HT-29 (cell line): ENCODE data around the gene UBL7. TPM values are rescaled to one million over a fixed set of nuclear protein-coding genes. Genes with fewer than 3 reads are reported as not detected.
A peak's percentile ranks its signal among the peaks of the same experiment; 100 is the strongest.
"Not testable (repeated sequence)": the region's sequence is repeated elsewhere in the genome, so short reads cannot be mapped to it uniquely, and the experiment has no call there.

Experiments used
- DNase-seq: peaks from one replicate; pipeline ENCODE4 v3.0.0-alpha.2; 2015; ENCODE audit warnings: low spot score
- total RNA-seq: library from RNA; depleted of rRNA; stranded (reverse); fragments of >200 nt; shearing (Covaris generic); gene quantifications from 2 replicates; pipeline ENCODE4 v1.2.3, GENCODE V29; 2014; rRNA removed

UBL7 gene, protein sequence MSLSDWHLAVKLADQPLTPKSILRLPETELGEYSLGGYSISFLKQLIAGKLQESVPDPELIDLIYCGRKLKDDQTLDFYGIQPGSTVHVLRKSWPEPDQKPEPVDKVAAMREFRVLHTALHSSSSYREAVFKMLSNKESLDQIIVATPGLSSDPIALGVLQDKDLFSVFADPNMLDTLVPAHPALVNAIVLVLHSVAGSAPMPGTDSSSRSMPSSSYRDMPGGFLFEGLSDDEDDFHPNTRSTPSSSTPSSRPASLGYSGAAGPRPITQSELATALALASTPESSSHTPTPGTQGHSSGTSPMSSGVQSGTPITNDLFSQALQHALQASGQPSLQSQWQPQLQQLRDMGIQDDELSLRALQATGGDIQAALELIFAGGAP
- total RNA-seq, result 45.1 and 57.1 TPM in 2 replicates

DNA sequence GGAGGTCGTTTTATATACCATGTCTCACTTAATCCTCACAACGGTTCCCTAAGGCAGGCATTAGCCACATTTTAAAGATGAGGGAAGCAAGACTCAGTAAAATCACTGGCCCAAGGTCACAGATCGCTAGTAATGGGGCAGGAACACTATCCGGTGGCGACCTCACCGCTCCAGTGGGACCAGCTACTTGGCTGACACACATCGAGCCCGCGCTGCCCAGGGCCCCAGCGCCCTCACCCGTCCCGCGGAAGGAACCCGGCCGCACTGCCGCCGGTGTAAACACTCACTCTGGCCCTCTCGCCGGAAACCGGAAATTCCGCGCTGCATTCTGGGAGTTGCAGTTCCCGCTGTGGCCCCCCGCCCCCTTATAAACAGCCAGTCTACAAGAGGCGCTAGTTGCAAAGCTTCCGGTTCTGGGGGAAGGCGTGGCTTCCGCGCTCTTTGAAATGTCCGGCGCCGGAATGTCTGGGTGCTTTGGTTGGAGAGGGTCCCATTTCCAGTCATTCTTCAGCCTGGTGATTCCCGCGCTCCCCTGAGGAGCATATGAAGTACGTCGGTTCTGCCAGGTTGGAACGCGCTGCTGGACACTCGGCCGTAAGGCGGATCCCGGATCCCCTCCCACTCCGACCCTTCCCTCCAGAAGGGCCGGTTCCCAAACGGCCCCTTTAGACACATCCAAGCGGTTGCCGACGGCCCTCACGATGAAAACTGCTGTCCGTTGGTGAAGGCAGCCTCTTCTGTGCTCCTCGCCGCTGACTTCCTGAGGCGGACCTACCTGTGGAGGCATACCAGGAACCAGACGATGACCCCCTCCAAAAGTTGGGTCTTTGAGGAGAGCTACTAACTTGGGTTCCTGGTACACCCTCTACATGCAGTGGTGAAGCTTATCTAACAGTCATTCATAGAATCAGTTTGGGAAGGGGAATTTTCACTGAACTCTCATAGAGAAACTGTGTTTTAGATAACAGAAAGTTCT lies at the start of gene UBL7:
Gene UBL7, minus strand, starts transcription at position 290 of the 976 bp plus-strand sequence. CDS start 2,293 bp downstream, outside the sequence.
- peak; percentile 98 for DNase-seq

DNA sequence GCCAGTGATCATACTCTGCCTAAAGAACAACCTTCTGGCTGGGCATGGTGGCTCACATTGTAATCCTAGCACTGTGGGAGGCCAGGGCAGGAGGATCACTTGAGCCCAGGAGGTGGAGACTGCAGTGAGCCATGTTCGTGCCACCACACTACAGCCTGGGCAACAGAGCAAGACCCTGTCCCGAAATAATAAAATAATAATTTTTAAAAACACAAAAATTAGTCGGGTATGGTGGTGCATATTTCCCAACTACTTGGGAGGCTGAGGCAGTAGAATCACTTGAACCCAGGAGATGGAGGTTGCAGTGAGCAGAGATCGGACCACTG lies 45.5 kb upstream of the UBL7 start:
- no peak for DNase-seq

DNA sequence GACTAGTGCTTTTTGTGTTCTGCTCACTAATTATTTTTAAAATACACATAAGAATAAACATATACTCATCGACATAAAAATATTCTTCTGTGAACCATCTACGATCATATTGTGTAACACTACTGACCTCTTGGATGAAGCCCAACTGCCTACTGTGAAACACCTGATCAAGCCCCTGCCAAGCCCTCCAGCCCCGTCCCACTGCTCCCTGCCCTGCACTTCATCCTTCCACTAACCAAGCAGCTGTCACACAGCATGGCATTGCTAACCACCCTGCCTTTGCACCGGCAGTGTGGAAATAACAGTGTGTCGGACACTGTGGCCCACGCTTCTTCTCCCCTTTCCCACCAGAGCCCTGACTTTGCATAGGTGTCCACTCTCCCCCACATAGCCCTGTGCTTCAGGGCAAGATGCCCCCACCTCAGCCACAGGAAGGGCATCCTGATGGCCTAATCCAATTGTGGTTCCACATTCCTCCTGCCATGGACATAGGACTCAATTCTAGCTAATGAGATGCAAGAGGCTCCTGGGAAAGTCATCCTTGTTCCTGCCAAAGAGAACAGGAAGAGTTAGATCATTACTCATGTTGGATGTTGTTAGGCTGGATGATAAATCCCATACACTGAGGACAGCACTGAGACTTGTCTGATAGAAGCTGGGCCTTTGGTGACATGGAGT lies 45.0 kb upstream of the UBL7 start:
- DNase-seq, result no peak

DNA sequence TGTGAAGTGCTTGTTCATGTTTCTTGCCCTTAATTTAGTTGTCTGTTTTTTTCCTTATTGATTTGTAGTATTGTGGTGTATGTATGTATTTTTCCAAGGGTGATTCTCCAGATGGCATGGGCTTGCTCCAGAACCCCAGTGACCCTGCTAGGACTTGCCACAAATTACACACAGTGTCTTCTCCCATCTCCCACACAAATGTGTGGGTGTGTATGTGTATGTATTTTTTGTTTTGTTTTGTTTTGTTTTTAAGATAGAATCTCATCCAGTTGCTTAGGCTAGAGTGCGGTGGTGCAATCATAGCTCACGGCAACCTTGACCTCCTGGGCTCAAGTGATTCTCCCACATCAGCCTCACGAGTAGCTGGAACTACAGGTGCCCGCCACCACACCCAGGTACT lies 43.9 kb upstream of the UBL7 start:
- no peak for DNase-seq

DNA sequence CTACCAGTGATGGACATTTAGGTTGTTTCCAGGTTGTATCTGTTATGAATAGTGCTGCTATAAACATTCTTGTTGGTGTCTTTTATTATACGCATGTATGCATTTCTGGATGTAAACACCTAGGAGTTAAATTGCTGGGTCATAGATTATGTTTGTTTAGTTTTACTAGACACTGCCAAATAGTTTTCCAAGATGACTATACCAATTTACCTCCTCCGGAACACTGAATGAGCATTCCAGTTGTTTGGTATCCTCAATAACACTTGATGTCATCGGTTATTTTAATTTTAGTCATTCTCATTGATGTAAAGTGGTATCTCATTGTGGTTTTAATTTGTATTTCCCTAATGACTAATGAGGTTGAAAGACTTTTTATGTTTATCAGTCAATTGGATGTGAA lies 43.5 kb upstream of the UBL7 start:
- DNase-seq, result no peak

DNA sequence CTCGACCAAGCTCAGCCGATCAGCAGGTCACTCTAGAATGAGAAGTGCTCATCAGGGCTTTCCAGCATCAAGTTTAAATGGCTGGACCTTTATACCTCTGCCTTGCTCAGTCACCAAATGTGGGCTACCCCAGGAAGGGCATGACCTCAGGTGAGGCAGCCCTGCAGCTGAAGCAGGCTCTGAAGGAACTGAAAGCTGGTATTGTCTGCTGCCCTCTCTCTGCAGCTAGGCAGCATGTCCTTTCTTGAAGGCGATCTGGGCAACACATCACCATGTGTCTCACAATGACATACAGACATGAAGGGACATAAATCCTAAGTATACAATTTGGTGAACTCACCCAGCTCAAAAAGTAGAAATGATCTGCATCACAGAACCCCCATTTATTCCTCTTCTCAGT lies 41.3 kb upstream of the UBL7 start:
- DNase-seq, result no peak

DNA sequence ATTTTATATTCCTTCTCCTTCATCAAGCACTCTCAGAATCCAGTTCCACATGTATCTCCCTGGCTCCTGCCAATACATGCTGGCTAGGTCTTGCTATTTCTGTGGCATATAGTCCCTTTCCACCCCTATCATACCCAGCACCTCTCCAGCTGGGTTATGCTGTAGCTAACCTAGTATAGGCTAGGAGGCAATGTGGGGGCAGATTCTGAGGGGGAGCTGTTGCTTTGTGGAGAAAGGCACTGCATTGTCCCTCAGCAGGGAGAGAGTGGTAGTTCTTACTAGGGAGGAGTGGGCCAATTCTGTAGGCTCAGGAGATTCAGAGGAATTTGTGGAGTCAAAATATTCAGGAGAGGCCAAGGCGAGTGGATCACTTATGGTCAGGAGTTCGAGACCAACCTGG lies 39.4 kb upstream of the UBL7 start:
- DNase-seq, result no peak

DNA sequence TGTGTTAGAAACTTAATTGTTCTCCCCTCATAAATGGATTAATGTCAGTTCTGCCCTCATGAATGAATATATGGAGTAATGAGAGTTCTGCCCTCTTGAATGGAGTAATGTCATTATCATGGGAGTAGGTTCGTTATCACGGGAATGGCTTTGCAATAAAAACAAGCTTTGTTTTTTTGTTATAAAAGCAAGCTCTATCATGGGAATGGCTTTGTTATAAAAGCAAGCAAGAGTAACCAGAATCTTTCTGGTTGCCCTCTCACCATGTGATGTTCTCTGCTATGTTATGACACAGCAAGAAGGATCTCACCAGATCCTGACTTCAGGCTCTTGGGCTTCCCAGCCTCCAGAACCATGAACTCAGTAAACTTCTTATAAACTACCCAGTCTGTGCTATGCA lies 38.4 kb upstream of the UBL7 start:
- DNase-seq, result no peak

DNA sequence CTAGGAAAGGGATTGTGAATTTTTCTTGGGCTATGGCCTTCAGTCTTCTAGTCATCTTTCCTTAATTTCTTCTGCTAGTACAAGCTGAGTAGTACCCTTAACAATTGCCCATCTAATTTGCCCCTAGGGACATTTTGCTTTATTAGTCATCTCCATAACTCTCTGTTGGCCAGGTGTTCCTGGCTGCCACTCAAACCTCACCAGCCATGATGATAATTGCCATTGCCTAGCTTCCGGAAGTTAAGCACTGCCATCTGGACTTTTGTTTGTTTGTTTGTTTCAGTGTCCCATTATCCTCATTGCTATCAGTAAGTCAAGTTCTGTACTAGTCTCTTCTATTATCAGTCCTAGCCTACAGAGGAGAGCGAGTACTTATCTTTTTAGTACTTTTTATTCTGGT lies 36.6 kb upstream of the UBL7 start:
- DNase-seq, result no peak

DNA sequence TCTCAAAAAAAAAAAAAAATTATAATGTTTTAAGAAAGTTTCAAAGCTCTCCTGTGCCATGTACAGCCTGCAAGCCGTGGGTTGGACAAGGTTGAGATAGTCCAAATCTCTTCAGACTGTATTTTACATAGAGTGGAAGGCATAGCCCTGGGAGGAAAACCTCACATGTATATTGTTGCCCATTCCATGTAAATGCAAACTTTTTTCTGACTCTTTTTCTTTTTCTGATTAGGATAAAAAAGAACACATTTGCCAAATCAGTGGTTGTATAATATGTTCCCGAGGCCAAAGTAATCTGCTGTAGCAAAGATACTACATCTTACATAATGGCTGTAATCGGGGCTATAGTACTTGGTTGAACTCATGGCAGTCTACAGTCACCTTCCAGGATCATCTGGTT lies 35.7 kb upstream of the UBL7 start:
- no peak for DNase-seq

DNA sequence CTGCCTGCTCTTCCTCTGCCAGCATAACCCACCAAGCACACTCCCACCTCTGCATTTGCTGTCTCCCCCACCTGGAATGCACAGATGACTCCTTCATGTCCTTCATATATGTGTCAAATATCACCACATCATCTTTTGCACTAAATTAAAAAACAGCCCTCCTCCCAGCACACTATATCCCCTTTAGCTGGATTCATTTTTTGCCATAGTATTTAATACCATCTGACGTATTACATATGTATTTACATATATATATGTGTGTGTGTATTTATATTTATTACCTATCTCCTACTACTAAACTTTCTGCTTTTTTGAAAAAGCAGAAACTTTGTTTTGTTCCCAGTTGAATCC lies 29.4 kb upstream of the UBL7 start:
- no peak for DNase-seq

DNA sequence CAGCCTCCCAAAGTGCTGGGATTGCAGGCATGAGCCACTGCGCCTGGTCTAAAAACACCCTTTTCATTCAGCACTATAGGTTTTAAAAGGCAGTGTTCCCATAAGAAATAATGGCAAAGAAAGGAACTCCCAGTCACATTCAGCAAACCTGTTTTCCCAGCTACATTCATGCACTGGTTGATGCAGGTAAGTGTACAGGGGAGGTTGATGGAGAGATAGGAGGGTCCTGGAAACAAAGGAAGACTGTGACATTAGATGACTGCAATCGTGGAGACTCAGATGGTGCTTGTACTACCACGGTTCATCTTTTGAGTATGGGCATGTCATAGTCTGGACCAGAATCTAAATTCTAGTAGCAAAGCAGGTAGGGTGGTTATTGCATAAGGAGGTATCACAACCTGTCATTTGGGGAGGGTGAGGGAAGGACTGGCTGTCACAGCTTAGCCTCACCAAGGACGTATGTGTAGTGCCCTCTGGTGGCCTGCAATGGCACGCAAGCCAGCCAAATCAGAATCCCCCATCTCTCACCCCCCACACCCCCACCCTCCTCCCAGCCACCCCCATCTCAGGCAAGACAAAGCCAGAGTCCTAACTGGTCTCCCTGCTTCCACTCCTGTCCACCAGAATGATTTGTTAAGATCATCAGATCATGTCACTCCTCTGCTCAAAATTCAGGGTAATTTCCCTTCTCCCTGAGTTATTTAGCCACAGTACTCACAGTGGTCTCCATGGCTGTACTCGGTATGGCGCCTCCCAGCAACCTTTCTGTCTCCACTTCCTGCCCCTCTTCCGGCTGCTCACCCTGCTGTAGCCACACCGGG lies 28.8 kb upstream of the UBL7 start:
- peak; percentile 69 for DNase-seq

DNA sequence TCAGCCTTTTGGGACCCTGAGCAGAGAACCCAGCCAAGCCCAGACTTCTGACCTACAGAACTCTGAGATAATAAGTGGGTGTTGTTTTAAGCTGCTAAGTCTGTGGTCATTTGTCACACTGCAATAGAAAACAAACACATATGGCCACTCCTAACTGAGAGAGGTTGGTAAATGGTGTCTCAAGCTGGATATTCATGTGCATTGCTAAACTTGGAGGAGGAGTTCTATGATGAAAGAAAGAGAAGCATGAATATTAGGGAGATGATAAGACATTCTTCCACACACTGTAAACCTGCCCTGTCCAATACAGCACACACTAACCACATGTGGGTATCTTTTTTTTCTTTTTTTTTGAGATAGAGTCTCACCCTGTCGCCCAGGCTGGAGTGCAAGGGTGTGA lies 27.8 kb upstream of the UBL7 start:
- DNase-seq, result no peak

DNA sequence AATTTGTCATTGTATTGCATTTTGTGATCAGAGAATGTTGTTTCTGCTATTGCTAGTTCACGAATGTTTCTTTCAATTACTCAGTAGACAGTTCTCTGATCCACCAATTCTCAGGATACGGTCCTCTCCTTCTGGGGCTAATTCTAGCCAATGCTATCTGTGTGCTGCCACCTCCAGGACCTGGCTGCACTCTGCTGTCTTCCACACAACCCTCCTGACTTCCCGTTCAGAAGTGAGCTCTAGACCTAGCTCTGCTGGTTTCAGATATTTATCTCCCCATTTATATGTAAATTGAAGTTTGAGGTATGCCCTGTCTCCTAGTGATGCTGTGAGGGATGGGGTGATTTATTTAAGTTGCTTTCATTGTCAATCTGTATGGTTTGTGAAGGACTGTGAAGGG lies 21.7 kb upstream of the UBL7 start:
- DNase-seq, result peak; percentile 41

DNA sequence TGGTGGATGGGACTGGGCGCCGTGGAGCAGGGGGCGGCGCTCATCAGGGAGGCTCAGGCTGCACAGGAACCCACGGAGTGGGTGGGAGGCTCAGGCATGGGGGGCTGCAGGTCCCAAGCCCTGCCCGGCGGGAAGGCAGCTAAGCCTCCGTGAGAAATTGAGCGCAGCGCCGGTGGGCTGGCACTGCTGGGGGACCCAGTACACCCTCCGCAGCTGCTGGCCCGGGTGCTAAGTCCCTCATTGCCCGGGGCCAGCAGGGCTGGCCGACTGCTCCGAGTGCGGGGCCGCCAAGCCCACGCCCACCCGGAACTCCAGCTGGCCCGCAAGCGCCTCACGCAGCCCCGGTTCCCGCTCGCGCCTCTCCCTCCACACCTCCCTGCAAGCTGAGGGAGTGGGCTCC lies 19.4 kb upstream of the UBL7 start:
- not testable (repeated sequence) for DNase-seq

DNA sequence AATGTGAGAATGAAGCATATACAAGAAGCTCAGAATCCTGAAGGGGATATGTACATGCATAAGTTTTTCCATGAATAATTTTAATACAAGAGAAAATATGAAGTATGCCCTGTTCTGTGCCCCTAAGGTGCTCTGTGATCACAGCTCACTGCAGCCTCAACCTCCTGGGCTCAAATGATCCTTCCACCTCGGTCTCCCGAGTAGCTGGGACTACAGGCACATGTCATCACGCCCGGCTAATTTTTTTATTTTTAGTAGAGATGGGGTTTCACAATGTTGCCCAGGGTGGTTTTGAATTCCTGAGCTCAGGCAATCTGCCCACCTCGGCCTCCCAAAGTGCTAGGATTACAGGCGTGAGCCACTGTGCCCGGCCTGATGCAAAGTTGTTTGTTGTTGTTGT lies 10.7 kb upstream of the UBL7 start:
- DNase-seq, result not testable (repeated sequence)

DNA sequence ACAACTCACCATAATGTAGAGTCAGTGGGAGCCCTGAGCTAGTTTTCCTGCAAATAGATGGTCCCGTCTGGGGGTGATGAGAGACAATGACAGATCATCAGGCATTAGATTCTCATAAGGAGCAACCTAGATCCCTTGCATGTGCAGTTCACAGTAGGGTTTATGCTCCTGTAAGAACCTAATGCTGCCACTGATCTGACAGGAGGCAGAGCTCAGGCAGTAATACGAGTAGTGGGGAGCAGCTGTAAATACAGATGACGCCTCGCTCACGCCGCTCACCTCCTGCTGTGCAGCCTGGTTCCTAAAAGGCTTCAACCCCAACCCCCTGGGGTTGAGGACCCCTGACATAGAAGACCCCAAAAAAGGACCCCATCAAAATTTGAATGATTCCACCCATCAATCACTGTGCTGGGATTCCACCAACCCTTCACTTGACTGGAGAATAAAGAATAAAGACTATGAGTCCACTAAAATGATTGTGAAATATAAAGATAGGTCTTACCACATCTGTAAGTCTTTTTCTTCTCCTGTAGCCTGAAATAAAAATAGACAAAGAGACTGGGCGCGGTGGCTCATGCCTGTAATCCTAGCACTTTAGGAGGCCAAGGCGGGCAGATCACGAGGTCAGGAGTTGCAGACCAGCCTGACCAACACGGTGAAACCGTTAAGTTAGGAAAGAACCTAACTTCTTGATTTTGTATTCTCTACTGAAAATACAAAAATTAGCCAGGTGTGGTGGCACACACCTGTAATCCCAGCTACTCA lies 9.9 kb upstream of the UBL7 start:
- no peak for DNase-seq

DNA sequence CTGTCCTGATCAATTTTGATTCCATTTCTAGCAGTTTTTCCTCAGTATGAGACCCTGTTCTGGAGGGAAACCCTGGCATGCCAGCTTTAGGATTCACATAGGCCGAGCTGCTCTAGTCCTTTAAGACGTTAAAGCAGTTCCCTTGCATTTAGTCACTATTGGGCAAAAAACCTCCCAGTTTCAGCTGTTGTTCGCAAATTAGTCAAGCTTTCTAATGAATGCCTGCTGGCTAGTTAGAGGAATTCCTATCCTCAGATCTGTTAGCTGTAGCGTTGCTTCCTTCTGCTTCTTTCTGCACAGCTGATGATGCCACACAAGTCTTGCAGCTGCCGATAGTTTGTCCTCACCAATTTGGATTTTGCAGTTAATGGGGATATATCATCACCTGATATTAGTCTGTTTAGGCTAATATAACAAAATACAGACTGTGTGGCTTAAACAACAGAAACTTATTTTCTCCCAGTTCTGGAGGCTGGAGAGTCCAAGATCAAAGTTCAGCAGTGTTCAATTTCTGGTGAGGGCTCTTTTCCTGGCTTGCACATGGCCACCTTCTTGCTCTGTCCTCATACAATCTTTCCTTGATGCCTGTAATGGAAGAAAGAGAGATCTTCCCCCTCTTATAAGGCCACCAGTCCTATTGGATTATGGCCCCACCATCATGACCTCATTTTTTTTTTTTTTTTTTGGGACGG lies 7.5 kb upstream of the UBL7 start:
- no peak for DNase-seq

DNA sequence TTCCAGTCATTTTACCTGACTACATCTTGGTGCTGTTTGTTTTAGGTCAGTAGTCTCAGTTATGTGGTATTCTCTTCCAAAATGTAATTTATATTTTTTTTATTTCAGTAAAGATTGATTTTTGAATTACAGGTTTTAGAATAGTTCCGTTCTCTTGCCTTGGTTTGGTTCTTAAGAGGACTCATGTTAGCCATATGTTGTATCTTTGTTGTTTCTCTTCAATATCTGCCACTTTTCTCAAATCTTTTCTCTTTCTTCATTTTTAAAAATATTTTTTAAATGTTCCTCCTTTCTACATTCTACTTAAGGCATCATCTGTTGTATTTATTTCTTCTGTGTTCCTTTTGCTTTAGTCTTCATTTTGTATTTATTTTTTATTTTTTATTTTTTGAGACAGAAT lies 5.6 kb upstream of the UBL7 start:
- DNase-seq, result no peak

DNA sequence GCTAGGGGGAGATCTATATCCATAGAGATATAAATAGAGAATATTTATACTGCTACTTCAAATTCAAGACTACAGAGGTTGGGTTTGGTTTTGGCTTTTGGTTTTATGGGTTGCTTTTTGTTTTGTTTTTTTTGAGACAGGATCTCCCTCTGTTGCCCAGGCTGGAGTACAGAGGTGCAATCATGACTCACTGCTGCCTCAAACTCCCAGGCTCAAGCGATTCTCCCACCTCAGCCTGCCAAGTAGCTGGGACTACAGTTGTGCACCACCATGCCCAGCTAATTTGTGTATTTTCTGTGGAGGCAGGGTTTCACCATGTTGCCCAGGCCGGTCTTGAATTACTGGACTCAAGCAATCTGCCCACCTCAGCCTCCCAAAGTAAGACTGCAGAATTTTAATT lies 3.9 kb upstream of the UBL7 start:
- no peak for DNase-seq
